Endothelial cell of umbilical vein (primary cell): ENCODE data around the gene ASZ1. TPM values are rescaled to one million over a fixed set of nuclear protein-coding genes. Genes with fewer than 3 reads are reported as not detected.

Source experiments
- BruUV-seq: library from RNA; stranded (reverse); fragments of 400-500 nt; replicated peaks from 2 replicates; lab custom pipeline; 2021; lab: Mats Ljungman, UMichigan
- CTCF ChIA-PET: fragments of 300-600, 350-600 bp; sonication (Branson Sonifier 250); formaldehyde crosslinking; loops from one replicate; lab custom pipeline; 2021; ENCODE audit warnings: antibody characterized with exemption, inconsistent platforms; lab: Charles Lee
- POLR2A ChIA-PET: fragments of 300-600, 350-600 bp; sonication (Branson Sonifier 250); formaldehyde crosslinking; loops from one replicate; lab custom pipeline; 2021; ENCODE audit warnings: antibody characterized with exemption, inconsistent platforms; lab: Charles Lee
- DNase-seq: peaks from one replicate; pipeline ENCODE4 v3.0.0-alpha.2; 2011; ENCODE audit warnings: low read depth, low spot score
- FAIRE-seq: peaks from 2 replicates; lab custom pipeline; 2011; peaks lifted over from hg19 to GRCh38; lab: Jason Lieb, UNC
- H2AFZ ChIP-seq: 2 replicates; pipeline ENCODE4 v1.6.0; 2012; ENCODE audit warnings: low read depth, low read length, control low read depth, inconsistent platforms
- H3K27ac ChIP-seq: 2 replicates; pipeline ENCODE4 v1.5.1; 2011; ENCODE audit warnings: low read depth, mild to moderate bottlenecking, control low read depth, low read length, moderate library complexity; ENCODE audit not compliant: insufficient read depth
- H3K27me3 ChIP-seq, 2 experiments: 2 replicates each; pipeline versions ENCODE4 v1.6.0 to v1.6.1; 2011; ENCODE audit warnings: low read length in 2 of 2, mixed read lengths in 1 of 2; ENCODE audit not compliant: control insufficient read depth in 2 of 2, insufficient read depth in 2 of 2
- H3K36me3 ChIP-seq, 2 experiments: 2 replicates in 1 of 2; 3 replicates in 1 of 2; pipeline ENCODE4 v1.5.1; 2011; ENCODE audit warnings: low read length in 2 of 2, mild to moderate bottlenecking in 1 of 2, moderate library complexity in 1 of 2; ENCODE audit not compliant: control insufficient read depth in 2 of 2, insufficient read depth in 2 of 2; ENCODE audit errors: extremely low read depth in 1 of 2
- H3K4me1 ChIP-seq: 3 replicates; pipeline ENCODE4 v1.5.1; 2011; ENCODE audit warnings: mild to moderate bottlenecking, low read length; ENCODE audit not compliant: control insufficient read depth, insufficient read depth; ENCODE audit errors: extremely low read depth
- H3K4me2 ChIP-seq: 2 replicates; pipeline ENCODE4 v1.6.1; 2011; ENCODE audit warnings: low read length, control low read depth, mixed read lengths; ENCODE audit not compliant: insufficient read depth
- H3K4me3 ChIP-seq, 3 experiments: fragments of 200-600 bp in 1 of 3; sonication (generic), shearing (Covaris generic) in 1 of 3; replicated peaks in 1 of 3; 2 replicates each; pipeline ENCODE4 v1.5.1; 2011 to 2016; ENCODE audit warnings: control low read depth in 3 of 3, low read length in 3 of 3, mild to moderate bottlenecking in 2 of 3, inconsistent platforms in 1 of 3, low read depth in 1 of 3, moderate library complexity in 1 of 3; ENCODE audit not compliant: insufficient read depth in 1 of 3
- H3K79me2 ChIP-seq: 2 replicates; pipeline ENCODE4 v1.6.0; 2012; ENCODE audit warnings: low read length, inconsistent platforms; ENCODE audit not compliant: control insufficient read depth, insufficient read depth
- H3K9ac ChIP-seq: replicated peaks from 2 replicates; pipeline ENCODE3; 2011; ENCODE audit warnings: low read length, control low read depth; ENCODE audit not compliant: insufficient read depth; ENCODE audit errors: extremely low read depth
- H3K9me1 ChIP-seq: replicated peaks from 3 replicates; pipeline ENCODE4 v1.6.0; 2011; ENCODE audit warnings: mild to moderate bottlenecking, low read length; ENCODE audit not compliant: control insufficient read depth, insufficient read depth; ENCODE audit errors: extremely low read depth
- H3K9me3 ChIP-seq: replicated peaks from 2 replicates; pipeline ENCODE4 v1.5.1; 2012; ENCODE audit warnings: low read length, inconsistent platforms; ENCODE audit not compliant: control insufficient read depth, insufficient read depth
- H4K20me1 ChIP-seq: replicated peaks from 2 replicates; pipeline ENCODE3; 2011; ENCODE audit warnings: mild to moderate bottlenecking, low read length; ENCODE audit not compliant: control insufficient read depth, insufficient read depth; ENCODE audit errors: extremely low read depth
- EZH2 ChIP-seq: IDR thresholded peaks from 2 replicates; pipeline ENCODE4 v1.6.1; 2012; ENCODE audit warnings: borderline replicate concordance, low read depth, mild to moderate bottlenecking, moderate library complexity, low read length, inconsistent platforms; ENCODE audit not compliant: severe bottlenecking
- FOS ChIP-seq: IDR thresholded peaks from 2 replicates; pipeline ENCODE4 v1.6.1; 2011; ENCODE audit warnings: mild to moderate bottlenecking, low read length, moderate library complexity, borderline replicate concordance; ENCODE audit not compliant: insufficient read depth
- GATA2 ChIP-seq: IDR thresholded peaks from 2 replicates; pipeline ENCODE4 v1.7.0; 2011; ENCODE audit warnings: low read depth, mild to moderate bottlenecking, moderate library complexity, mixed read lengths, low read length; ENCODE audit not compliant: insufficient read length, insufficient read depth
- JUN ChIP-seq: IDR thresholded peaks from 2 replicates; pipeline ENCODE4 v1.6.1; 2011; ENCODE audit warnings: borderline replicate concordance, low read depth; ENCODE audit not compliant: insufficient read length, insufficient read depth
- MYC ChIP-seq: IDR thresholded peaks from one replicate; pipeline ENCODE4 v1.6.1; 2011; ENCODE audit warnings: mild to moderate bottlenecking, low read depth, low read length
- POLR2A ChIP-seq: IDR thresholded peaks from 2 replicates; pipeline ENCODE4 v1.6.1; 2012; ENCODE audit warnings: low read depth, mild to moderate bottlenecking, control low read depth, low read length
- POLR2AphosphoS5 ChIP-seq: IDR thresholded peaks from 2 replicates; pipeline ENCODE4 v1.6.1; 2012; ENCODE audit warnings: low read depth, mild to moderate bottlenecking, control low read depth, low read length, moderate library complexity; ENCODE audit not compliant: insufficient read depth
- dilution Hi-C: fragments of 300-500 bp; cut with MboI; formaldehyde crosslinking; loops from one replicate; pipeline ENCODE4 v1.15.0; 2019; ENCODE audit warnings: low sequenced_read_pairs; ENCODE audit not compliant: extremely low pct_ligation_motif_present
- intact Hi-C: fragments of 100-400 bp; cut with micrococcal nuclease; formaldehyde crosslinking; loops from one replicate; pipeline ENCODE4 v1.10.0; 2022
- polyA plus RNA-seq, 4 experiments: library from polyadenylated mRNA; depleted of rRNA in 3 of 4; stranded (reverse) in 3 of 4; unstranded in 1 of 4; fragments of >200 nt; gene quantifications; 2 replicates each; pipeline versions ENCODE4 v1.2.1 to v1.2.3, GENCODE V29; 2011 to 2012; ENCODE audit warnings: missing spikeins in 1 of 4
- total RNA-seq: library from RNA; stranded (reverse); gene quantifications from 2 replicates; pipeline ENCODE4 v1.2.3, GENCODE V29; 2021
- TF ChIP-seq, protein P1 (sequence below): IDR thresholded peaks from 2 replicates; pipeline ENCODE4 v1.6.1; 2011; ENCODE audit not compliant: insufficient read depth, insufficient read length
- TF ChIP-seq, protein P2 (sequence below), 2 donors: IDR thresholded peaks; 1 replicate in 1 of 2; 2 replicates in 1 of 2; pipeline ENCODE4 v1.5.1; 2011; ENCODE audit warnings: low read length in 2 of 2, mild to moderate bottlenecking in 2 of 2, moderate library complexity in 2 of 2, control low read depth in 1 of 2, inconsistent platforms in 1 of 2, low read depth in 1 of 2; ENCODE audit not compliant: insufficient read depth in 1 of 2; ENCODE audit errors: extremely low read depth in 1 of 2

ASZ1 gene
- total and polyA plus RNA-seq, 2 donors (not counting 3 experiments of a cell fraction or from before 2014, with no cell fraction given) = not detected

DNA sequence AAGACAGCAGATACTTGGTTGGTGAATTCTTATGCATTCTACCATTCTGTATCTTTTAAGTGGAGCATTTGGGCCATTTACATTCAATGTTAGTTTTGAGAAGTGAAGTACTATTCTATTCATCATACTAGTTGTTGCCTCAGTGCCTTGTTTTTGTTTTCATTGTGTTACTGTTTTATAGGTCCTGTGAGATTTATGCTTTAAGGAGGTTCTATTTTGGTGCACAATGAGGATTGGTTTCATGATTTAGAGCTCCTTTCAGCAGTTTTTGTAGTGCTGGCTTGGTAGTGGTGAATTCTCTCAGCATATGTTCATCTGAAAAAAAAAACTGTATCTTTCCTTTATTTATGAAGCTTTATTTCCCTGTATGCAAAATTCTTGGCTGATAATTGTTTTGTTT lies 81.1 kb downstream of the ASZ1 start:
- H4K20me1 ChIP-seq = no peaks in the 10 kb centered on the region
- H3K4me3 ChIP-seq = no peak overlapping the region
- dilution Hi-C loops = no loop called here
- TF ChIP-seq, protein P1, sequence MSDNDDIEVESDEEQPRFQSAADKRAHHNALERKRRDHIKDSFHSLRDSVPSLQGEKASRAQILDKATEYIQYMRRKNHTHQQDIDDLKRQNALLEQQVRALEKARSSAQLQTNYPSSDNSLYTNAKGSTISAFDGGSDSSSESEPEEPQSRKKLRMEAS = no peak
- TF ChIP-seq, protein P2, sequence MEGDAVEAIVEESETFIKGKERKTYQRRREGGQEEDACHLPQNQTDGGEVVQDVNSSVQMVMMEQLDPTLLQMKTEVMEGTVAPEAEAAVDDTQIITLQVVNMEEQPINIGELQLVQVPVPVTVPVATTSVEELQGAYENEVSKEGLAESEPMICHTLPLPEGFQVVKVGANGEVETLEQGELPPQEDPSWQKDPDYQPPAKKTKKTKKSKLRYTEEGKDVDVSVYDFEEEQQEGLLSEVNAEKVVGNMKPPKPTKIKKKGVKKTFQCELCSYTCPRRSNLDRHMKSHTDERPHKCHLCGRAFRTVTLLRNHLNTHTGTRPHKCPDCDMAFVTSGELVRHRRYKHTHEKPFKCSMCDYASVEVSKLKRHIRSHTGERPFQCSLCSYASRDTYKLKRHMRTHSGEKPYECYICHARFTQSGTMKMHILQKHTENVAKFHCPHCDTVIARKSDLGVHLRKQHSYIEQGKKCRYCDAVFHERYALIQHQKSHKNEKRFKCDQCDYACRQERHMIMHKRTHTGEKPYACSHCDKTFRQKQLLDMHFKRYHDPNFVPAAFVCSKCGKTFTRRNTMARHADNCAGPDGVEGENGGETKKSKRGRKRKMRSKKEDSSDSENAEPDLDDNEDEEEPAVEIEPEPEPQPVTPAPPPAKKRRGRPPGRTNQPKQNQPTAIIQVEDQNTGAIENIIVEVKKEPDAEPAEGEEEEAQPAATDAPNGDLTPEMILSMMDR (IDR thresholded peaks at IDR 0.05; ENCODE audit: extremely low read depth in 1 of 2, insufficient read depth in 1 of 2, low read depth in 1 of 2, low read length in 2 of 2) = no peak
- TF ChIP-seq GATA2 = no peak
- TF ChIP-seq MYC = no peak
- TF ChIP-seq POLR2A = no peak
- TF ChIP-seq JUN = no peak
- TF ChIP-seq POLR2AphosphoS5 = no peak
- no peak for TF ChIP-seq FOS
- no peak for TF ChIP-seq EZH2
- no peaks in the 10 kb centered on the region for H3K79me2 ChIP-seq
- H3K36me3 ChIP-seq = no peaks in the 10 kb centered on the region
- CTCF ChIA-PET = interaction anchor here (2.2 to 2.3 kb wide), 2 partner anchors 11 to 134 kb away, joined by 5 read pairs; no protein-coding TSS in a partner anchor
- H3K4me1 ChIP-seq = no peaks in the 10 kb centered on the region
- no peak for DNase-seq
- no peak overlapping the region for H3K4me2 ChIP-seq
- no peaks in the 10 kb centered on the region for H3K9me1 ChIP-seq
- no peak overlapping the region for H3K27ac ChIP-seq
- intact Hi-C loops = no loop called here
- H2AFZ ChIP-seq = no peak overlapping the region
- no peak overlapping the region for H3K9ac ChIP-seq
- POLR2A ChIA-PET = no interaction called here
- peaks cover 2 to 10% of the 10 kb centered on the region in 2 experiments for H3K27me3 ChIP-seq
- H3K9me3 ChIP-seq = no peaks in the 10 kb centered on the region
- no peak for FAIRE-seq
- BruUV-seq = no TSS peak
